Measurements from ENCODE around the gene INPP5D.
"Not testable (repeated sequence)": the region's sequence is repeated elsewhere in the genome, so short reads cannot be mapped to it uniquely, and the experiment has no call there.

Gene INPP5D

DNA sequence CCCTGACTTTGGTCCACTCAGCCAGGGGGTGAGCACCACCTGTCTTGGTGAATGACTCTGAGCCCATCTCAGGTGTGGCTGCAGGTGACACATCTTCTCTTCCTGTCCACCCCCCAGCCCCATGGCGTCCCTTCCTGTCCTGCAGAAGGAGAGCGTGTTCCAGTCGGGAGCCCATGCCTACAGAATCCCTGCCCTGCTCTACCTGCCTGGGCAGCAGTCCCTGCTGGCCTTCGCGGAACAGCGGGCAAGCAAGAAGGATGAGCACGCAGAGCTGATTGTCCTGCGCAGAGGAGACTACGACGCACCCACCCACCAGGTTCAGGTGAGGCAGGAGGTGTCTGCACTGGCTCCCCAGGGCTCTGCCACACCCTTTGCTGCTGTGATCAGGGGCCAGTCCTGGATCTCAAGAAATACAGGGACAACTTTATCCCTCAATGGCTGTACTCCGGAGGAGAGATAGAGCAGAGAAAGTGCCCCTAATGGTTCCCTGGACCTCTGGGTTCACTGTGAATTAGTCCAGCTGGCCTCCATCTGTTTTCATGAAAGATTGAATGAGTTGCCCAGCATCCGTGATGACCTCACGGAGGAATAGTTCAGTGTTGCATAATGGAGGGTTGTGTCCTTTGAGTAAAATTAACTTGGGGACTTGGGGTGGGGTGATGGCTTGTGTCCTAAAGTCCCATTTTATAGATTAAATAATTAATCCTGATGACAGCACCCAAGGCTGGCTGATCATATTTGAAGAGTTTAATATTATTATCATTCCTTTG lies 27.4 kb upstream of the INPP5D start, which contains the start of gene NEU2:
Gene NEU2, plus strand, starts transcription at position 122 of the 770 bp plus-strand sequence. Its CDS starts 0 bp downstream, at position 122.
- no peak for DNase-seq (ENCODE audit: low read depth)

- no peak for DNase-seq (ENCODE audit: low read depth)
Measured at GRCh38 chr2:233033672-233034071, 26.5 kb upstream of the INPP5D start.

GRCh38 chr2:233034091-233034882 lies 25.9 kb upstream of the INPP5D start:
- DNase-seq (ENCODE audit: low read depth), result no peak

DNA sequence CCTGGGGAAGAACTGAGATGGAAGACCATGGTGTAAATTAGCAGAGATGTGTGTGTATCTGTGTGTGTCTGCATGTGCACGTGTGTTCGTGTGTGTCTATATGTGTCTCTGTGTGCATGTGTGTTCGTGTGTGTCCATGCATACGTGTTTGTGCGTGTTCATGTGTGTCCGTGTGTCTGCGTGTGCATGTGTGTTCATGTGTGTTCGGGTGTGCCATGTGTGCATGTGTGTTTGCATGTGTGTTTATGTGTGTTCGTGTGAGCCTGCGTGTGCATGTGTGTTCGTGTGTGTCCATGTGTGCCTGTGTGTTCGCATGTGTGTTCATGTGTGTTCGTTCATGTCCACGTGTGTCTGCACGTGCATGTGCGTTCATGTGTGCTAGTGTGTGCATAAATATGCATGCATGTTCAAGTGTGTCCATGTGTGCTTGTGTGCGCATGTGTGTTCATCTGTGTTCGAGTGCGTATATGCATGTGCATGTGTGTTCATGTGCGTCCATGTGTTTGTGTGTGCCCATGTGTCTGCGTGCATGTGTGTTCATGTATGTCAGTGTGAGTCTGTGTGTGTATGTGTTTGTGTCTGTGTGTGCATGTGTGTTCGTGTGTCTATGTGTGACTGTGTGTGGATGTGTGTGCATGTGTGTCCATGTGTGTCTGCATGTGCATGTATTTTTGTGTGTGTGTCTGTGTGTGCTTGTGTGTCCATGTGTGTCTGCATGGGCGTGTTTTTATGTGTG lies 24.5 kb upstream of the INPP5D start:
- no peak for DNase-seq (ENCODE audit: low read depth)

GRCh38 chr2:233036162-233036838 lies 23.8 kb upstream of the INPP5D start:
- DNase-seq (ENCODE audit: low read depth), result no peak

- no peak for DNase-seq (ENCODE audit: low read depth)
Measured at GRCh38 chr2:233037078-233037477, 23.1 kb upstream of the INPP5D start.

DNA sequence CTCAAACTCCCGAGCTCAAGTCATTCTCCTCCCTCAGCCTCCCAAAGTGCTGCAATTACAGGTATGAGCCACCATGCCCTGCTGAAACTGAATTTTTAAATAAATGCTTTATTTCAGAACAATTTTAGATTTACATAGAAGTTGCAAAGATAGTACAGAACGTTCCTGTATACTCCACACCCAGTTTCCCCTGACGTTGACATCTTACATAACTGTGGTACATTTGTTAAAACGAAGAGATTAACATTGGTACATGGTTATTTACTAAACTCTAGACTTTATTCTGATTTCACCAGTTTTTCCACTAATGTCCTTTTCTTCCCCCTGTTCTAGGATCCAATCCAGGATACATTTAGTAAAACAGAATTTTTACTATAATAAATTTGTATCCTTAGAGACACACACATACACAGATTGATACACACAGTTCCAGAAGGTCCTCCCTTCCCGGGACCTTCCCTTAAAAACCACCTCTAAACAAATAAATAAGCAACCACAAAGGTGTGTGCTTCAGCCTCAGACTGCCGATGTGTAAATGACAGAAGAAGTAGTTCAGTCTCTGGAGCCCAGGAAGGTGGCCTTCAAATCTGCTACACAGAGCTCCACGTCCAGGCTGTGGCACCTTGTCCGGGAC lies 20.8 kb upstream of the INPP5D start:
- DNase-seq (ENCODE audit: low read depth), result no peak

- no peak for DNase-seq (ENCODE audit: low read depth)
Measured at GRCh38 chr2:233039846-233040530, 20.2 kb upstream of the INPP5D start.

- DNase-seq (ENCODE audit: low read depth), result no peak
Measured at GRCh38 chr2:233040571-233040970, 19.6 kb upstream of the INPP5D start.

- no peak for DNase-seq (ENCODE audit: low read depth)
Measured at GRCh38 chr2:233041722-233042323, 18.3 kb upstream of the INPP5D start.

- no peak for DNase-seq (ENCODE audit: low read depth)
Measured at GRCh38 chr2:233042549-233042948, 17.6 kb upstream of the INPP5D start.

GRCh38 chr2:233044974-233045605 lies 15.1 kb upstream of the INPP5D start:
- DNase-seq (ENCODE audit: low read depth), result no peak

DNA sequence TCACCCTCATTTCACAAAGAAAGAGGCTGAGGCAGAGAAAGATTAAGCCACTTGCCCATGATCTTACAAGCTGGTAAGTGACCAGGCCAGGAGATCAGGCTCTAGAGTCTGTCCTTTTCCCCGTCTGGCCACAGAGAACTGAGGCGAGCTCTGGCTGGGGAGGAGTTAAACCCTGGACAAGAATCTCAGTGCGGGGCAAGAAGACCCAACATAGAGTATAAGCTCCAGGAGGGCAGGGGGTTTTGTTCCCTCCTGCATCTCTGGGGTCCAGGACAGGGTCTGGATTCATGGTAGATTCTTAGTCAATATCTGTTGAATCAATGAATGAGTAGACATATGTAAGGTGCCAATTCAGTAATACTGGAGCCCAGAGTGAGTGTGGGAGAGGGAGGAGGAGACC lies 12.9 kb upstream of the INPP5D start:
- no peak for DNase-seq (ENCODE audit: low read depth)

DNA sequence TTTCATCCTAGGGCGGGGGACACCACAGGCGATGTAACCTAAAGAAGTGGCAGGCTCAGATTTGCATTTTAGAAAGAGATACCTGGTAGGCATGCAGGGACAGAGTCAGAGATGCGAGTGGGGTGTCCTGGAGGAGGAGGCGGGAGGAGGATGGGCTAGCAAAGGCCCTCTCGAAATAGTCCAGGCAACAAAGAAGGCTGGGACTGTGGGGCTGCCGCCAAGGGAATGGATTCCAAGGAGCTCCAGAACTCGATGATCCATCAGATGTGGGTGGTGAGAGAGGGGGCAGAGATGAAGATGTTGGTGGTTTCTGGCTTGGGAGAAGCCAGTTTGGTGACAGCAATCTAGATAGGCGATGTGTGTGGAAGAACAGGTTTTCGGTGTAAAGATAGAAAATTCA lies 12.5 kb upstream of the INPP5D start:
- no peak for DNase-seq (ENCODE audit: low read depth)

GRCh38 chr2:233048569-233049193 lies 11.5 kb upstream of the INPP5D start:
- DNase-seq (ENCODE audit: low read depth), result no peak

DNA sequence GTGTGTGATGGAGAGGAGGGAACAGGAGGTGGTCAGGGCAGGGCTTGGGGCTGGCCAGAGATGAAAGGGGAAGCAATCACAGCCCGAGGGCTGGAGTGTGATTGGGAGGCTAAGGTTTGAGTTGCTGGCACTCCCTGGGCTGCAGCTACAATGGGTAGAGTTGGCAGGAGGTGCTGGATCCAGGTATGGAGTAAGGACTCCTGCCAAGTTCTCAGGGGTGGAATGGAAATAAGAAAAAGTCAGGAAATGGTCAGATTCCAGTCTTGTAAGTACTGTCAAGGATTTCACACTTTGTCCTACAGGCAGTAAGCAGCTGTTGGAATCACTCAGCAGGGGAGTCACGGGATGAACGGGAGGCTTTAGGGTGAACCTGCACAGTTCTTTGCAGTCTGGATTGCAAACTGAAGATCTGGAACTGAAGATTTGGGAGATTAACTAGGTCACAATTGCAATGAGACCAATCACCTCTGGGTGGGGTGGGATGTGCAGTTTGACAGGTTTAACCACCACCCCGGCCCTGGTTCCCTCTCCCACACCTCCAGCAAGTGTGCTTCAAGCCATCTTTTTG lies 10.9 kb upstream of the INPP5D start:
- no peak for DNase-seq (ENCODE audit: low read depth)

DNA sequence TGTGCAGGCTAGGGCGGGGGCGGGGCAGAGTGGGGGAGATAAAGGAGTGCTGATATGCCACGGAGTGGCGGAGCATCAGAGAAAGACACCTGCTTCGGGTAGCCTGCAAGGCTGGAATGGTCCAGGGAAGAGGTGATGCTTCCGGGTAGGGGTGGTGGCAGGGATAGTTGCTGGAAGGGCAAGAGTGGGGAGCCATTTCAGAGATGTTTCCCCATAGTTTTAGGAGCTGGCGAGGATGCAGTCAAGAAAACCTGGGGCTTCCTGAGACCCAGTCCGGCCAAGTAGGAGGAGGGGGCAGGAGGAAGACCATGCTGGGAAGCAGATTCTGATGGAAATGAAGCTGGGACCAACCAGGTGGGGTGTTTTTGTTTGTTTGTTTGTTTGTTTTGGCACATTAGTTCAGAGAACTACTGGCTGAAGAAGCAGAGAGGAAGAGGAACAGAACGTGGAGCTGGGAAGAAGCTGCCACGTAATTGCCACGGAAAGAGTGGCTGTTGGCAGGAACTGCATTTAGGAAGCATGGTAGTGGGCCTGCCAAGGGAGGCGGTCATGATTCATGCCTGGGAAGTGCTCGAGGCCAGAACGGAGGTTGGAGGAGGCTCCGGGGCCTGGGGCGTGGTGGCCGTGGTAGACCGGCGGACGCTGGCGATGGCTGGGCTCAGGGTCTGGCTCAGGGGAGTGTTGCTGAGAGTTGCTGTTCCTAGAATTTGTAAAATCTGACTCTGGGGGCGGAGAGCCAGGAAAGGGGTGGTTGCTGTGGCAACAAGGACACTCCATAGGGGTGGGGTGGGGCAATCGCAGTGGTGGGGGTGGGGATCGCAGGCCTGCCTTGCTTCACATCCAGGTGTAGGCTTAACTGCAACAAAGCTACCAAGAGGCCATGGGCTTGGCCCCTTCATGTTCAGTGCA lies 8.6 kb upstream of the INPP5D start:
- DNase-seq (ENCODE audit: low read depth), result no peak

GRCh38 chr2:233052517-233052916 lies 7.6 kb upstream of the INPP5D start:
- not testable (repeated sequence) for DNase-seq (ENCODE audit: low read depth)

Data from T follicular helper cell (primary cell).